PFSK-1 (cell line): ENCODE results near the gene PTGR3.

Experiments used
- FOXP2 ChIP-seq: optimal IDR thresholded peaks from 2 replicates; pipeline ENCODE3; 2011; ENCODE audit warnings: borderline replicate concordance, control low read depth, inconsistent platforms; ENCODE audit not compliant: insufficient read depth; ENCODE audit errors: extremely low read length, extremely low read depth
- POLR2AphosphoS5 ChIP-seq: IDR thresholded peaks from 2 replicates; pipeline ENCODE4 v1.6.1; 2012; ENCODE audit warnings: low read depth, mild to moderate bottlenecking, control low read depth, low read length, moderate library complexity
- SIN3A ChIP-seq: IDR thresholded peaks from 2 replicates; pipeline ENCODE4 v1.6.1; 2012; ENCODE audit warnings: mild to moderate bottlenecking, low read length, moderate library complexity, borderline replicate concordance; ENCODE audit not compliant: insufficient read depth
- TAF1 ChIP-seq: IDR thresholded peaks from 2 replicates; pipeline ENCODE4 v1.6.1; 2012; ENCODE audit warnings: low read length, control low read depth, borderline replicate concordance; ENCODE audit not compliant: insufficient read depth
- TF ChIP-seq, protein P1 (sequence below), 2 experiments: IDR thresholded peaks; 2 replicates each; pipeline versions ENCODE4 v1.6.1 to v1.8.0; 2011 to 2012; ENCODE audit warnings: low read depth in 2 of 2, low read length in 2 of 2, control low read depth in 1 of 2, inconsistent platforms in 1 of 2, mild to moderate bottlenecking in 1 of 2, moderate library complexity in 1 of 2; ENCODE audit not compliant: insufficient read depth in 1 of 2

PTGR3 gene

DNA sequence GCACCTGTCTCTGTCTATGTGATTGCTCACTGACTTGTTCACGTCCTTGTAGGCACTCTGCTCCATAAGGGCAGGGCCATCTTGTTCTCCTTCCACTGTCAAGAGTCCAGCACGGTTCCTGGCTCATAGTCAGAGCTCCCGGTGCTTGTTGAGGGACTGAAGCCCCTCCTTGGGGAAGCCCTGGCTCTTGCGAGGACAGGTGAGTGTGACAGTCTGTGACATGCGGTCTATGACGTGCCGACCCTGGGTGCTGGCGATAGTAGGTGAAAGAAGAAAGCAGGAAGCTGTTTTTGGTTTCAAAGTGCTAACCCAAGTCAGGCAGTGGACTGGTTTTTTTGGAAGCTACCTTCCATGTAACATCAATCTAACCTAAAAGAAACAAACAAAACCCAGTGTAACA, 20.5 kb upstream of the PTGR3 start:
- TF ChIP-seq POLR2AphosphoS5 (no peak), FOXP2 (no peak), SIN3A (no peak), TAF1 (no peak)
- TF ChIP-seq, protein P1, sequence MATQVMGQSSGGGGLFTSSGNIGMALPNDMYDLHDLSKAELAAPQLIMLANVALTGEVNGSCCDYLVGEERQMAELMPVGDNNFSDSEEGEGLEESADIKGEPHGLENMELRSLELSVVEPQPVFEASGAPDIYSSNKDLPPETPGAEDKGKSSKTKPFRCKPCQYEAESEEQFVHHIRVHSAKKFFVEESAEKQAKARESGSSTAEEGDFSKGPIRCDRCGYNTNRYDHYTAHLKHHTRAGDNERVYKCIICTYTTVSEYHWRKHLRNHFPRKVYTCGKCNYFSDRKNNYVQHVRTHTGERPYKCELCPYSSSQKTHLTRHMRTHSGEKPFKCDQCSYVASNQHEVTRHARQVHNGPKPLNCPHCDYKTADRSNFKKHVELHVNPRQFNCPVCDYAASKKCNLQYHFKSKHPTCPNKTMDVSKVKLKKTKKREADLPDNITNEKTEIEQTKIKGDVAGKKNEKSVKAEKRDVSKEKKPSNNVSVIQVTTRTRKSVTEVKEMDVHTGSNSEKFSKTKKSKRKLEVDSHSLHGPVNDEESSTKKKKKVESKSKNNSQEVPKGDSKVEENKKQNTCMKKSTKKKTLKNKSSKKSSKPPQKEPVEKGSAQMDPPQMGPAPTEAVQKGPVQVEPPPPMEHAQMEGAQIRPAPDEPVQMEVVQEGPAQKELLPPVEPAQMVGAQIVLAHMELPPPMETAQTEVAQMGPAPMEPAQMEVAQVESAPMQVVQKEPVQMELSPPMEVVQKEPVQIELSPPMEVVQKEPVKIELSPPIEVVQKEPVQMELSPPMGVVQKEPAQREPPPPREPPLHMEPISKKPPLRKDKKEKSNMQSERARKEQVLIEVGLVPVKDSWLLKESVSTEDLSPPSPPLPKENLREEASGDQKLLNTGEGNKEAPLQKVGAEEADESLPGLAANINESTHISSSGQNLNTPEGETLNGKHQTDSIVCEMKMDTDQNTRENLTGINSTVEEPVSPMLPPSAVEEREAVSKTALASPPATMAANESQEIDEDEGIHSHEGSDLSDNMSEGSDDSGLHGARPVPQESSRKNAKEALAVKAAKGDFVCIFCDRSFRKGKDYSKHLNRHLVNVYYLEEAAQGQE (IDR thresholded peaks at IDR 0.05; ENCODE audit: insufficient read depth in 1 of 2, low read depth in 2 of 2, low read length in 2 of 2): no peak

DNA sequence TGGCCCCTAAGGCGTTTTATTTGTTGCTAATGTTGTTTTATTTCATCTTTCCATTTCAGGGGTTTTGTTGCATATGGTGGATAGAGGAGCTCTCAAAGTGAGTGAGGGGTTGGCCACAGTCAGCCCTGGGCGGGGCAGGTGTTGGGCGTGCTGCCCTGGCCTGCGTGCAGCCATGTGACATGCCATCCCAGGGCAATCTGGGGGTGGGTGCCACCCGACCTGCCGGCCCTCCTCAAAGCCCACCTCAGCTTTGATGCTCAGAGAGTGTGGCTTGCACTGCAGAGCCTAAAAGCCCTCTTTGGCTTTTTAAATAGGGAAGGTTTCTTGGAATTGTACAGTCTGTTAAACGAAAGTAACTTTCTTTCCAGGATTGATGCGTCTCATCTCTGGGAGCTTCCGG, 20.0 kb upstream of the PTGR3 start:
- TF ChIP-seq FOXP2 (no peak), SIN3A (no peak)

DNA sequence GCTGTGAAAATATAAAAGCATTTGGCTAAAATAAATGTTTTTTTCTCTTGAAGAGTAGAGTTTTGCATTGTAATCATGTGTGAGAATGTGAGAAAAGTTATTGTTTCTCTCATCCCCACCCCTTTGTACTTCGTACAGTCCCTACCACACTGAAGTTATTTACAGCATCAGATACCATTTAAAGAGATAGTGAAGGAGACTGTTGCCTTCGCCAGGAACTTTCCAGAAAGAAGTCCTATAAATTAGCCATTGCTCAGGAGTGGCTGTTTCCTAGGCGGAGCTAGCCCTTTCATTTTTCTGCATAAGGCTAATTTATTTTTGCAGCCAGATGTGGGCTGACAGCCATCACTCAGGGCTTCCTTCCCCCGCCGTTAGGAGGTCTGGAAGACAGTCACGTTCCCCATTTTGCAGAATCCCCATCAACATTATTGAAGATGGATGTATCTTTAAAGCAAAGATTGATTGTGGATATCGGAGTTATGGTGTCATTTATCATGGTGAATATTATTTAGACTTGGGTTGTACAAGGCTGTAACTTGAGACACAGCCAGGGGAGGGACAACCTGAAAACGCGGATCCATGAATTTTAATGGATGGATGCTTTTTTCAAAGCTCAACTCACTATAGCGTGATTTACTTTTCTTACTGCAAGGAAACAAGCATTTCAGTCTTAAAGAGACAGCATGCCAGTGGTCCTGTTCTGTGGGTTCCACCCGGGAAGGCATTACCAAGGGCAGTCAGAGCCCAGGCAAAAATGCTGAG, 18.8 kb upstream of the PTGR3 start:
- no peak for TF ChIP-seq POLR2AphosphoS5
- TF ChIP-seq, protein P1 (IDR thresholded peaks at IDR 0.05; ENCODE audit: insufficient read depth in 1 of 2, low read depth in 2 of 2, low read length in 2 of 2): no peak
- TF ChIP-seq SIN3A: no peak
- no peak for TF ChIP-seq TAF1
- TF ChIP-seq FOXP2: no peak

DNA sequence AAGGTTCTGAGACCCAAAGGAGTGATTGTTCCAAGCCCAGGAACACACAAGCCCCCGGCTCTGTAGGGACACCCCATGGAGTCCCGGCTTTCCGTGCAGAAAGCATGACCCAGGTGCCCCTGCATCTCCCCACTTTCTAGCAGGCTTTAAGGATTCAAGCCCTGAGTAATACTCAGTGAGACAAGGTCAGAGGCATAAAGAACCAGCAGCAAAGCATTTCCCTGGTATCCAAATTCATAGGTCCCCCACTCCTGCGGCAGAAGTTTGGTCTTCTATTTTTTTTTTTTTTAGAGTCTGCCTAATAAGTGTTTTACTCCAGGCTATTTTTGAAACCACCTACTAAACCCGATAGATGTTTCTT, 18.0 kb upstream of the PTGR3 start:
- TF ChIP-seq SIN3A: no peak
- TF ChIP-seq TAF1: no peak
- no peak for TF ChIP-seq FOXP2
- no peak for TF ChIP-seq POLR2AphosphoS5
- TF ChIP-seq, protein P1 (IDR thresholded peaks at IDR 0.05; ENCODE audit: insufficient read depth in 1 of 2, low read depth in 2 of 2, low read length in 2 of 2): no peak

DNA sequence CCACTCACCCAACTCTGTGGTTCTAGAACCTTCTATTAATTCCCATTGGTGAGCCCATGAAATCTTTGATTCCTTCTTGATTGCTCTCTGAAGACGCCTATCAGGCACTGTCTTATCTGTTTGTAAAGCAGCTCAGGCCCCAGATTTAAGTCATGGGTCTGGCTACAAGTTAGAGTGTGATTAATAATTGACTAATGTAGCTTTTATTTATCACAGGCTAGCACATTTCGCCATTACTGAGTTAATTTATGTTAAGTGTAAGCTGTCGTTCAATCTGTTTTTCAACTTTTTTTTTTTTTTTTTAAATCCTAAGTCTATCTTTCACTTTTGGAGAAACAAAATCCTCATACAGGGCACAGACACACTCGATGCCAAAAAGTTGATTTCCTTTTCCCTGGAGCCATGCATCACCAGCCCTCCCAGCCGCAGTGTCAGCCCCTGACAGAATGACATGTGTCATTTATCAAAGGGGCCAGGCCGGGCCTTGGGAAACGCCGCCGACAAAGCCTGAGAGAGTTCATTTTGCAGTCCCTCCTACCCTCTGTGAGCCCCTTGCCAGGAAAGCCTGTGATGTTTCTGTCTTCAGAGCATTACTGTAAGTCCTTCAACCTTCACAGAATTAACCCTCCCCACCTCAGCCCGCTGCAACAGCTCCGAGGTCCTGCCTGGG, 17.5 kb upstream of the PTGR3 start:
- no peak for TF ChIP-seq POLR2AphosphoS5

DNA sequence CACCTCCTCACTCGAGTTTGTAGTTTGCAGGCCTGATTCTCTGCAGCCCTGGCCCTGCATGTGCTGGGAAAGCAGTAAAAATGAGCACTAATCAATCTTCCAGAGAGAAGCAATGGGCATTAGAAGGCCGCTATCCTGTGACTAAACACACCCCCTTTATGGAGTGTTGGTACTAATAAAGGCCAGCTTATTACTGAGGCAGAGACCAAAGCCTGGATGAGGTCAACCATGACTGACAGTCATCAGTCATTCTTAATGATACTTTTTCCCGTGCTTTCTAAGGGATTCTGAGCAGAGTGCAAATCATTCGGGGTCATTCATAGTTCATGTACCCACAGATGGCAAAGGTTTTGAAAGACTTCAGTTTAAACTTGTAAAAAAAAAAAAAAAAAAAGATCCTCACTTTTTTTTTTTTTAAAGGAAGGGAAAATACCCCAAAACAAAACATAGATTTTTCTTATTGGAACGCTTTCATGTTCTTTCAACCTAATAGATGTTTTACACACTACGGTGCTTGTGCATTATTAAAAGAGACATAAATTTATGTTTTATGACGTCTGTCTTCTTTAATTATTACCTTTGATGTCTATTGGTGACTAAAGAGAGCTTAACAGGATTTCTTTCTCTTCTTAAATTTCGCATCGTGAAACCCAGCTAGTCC, 14.9 kb upstream of the PTGR3 start:
- no peak for TF ChIP-seq SIN3A
- TF ChIP-seq TAF1: no peak
- no peak for TF ChIP-seq POLR2AphosphoS5
- TF ChIP-seq, protein P1 (IDR thresholded peaks at IDR 0.05; ENCODE audit: insufficient read depth in 1 of 2, low read depth in 2 of 2, low read length in 2 of 2): no peak
- TF ChIP-seq FOXP2: no peak
